ENCODE data around the gene ZNF280C.
A peak's percentile ranks its signal among the peaks of the same experiment; 100 is the strongest.
"Not testable (repeated sequence)": the region's sequence is repeated elsewhere in the genome, so short reads cannot be mapped to it uniquely, and the experiment has no call there.

ZNF280C gene

GRCh38 chrX:130260316-130260715 is 8.4 kb downstream of the ZNF280C start:
- DNase-seq (ENCODE audit: low spot score) = no peak

GRCh38 chrX:130253916-130254315 is 14.8 kb downstream of the ZNF280C start:
- no peak for DNase-seq (ENCODE audit: low spot score)

GRCh38 chrX:130251671-130252070 is 17.0 kb downstream of the ZNF280C start:
- DNase-seq (ENCODE audit: low spot score) = no peak

- no peak for DNase-seq (ENCODE audit: low spot score)
These were observed 20.7 kb downstream of the ZNF280C start for GRCh38 chrX:130247996-130248395.

GRCh38 chrX:130246084-130246483 is 22.6 kb downstream of the ZNF280C start:
- no peak for DNase-seq (ENCODE audit: low spot score)

- no peak for DNase-seq (ENCODE audit: low spot score)
These were observed 23.3 kb downstream of the ZNF280C start for GRCh38 chrX:130245441-130245840.

GRCh38 chrX:130231184-130231583 is 37.5 kb downstream of the ZNF280C start:
- DNase-seq (ENCODE audit: low spot score) = not testable (repeated sequence)

- no peak for DNase-seq (ENCODE audit: low spot score)
These were observed 39.8 kb downstream of the ZNF280C start for GRCh38 chrX:130228871-130229270.

- DNase-seq (ENCODE audit: low spot score) = no peak
These were observed 43.9 kb downstream of the ZNF280C start for GRCh38 chrX:130224810-130225209.

GRCh38 chrX:130216320-130216719 is 52.4 kb downstream of the ZNF280C start:
- no peak for DNase-seq (ENCODE audit: low spot score)

GRCh38 chrX:130213376-130213775 is 55.3 kb downstream of the ZNF280C start:
- DNase-seq (ENCODE audit: low spot score) = no peak

- DNase-seq (ENCODE audit: low spot score) = no peak
These were observed 56.3 kb downstream of the ZNF280C start for GRCh38 chrX:130212371-130212770.

GRCh38 chrX:130211415-130212186 is 57.1 kb downstream of the ZNF280C start:
- no peak for DNase-seq (ENCODE audit: low spot score)

- DNase-seq (ENCODE audit: low spot score) = no peak
These were observed 64.1 kb downstream of the ZNF280C start for GRCh38 chrX:130204647-130205046.

- no peak for DNase-seq (ENCODE audit: low spot score)
These were observed 71.2 kb downstream of the ZNF280C start for GRCh38 chrX:130197464-130197863.

- DNase-seq (ENCODE audit: low spot score) = no peak
These were observed 72.2 kb downstream of the ZNF280C start for GRCh38 chrX:130196466-130196865.

- no peak for DNase-seq (ENCODE audit: low spot score)
These were observed 77.9 kb downstream of the ZNF280C start for GRCh38 chrX:130190801-130191200.

- DNase-seq (ENCODE audit: low spot score) = no peak
These were observed 82.0 kb downstream of the ZNF280C start for GRCh38 chrX:130186651-130187050.

- no peak for DNase-seq (ENCODE audit: low spot score)
These were observed 83.8 kb downstream of the ZNF280C start for GRCh38 chrX:130184857-130185256.

- DNase-seq (ENCODE audit: low spot score) = no peak
These were observed 84.5 kb downstream of the ZNF280C start for GRCh38 chrX:130184168-130184567.

- DNase-seq (ENCODE audit: low spot score) = peak; percentile 7
These were observed 89.0 kb downstream of the ZNF280C start for GRCh38 chrX:130179579-130180215.

- DNase-seq (ENCODE audit: low spot score) = peak; percentile 88
These were observed 89.5 kb downstream of the ZNF280C start for GRCh38 chrX:130179170-130179569.

- DNase-seq (ENCODE audit: low spot score) = no peak
These were observed 91.8 kb downstream of the ZNF280C start for GRCh38 chrX:130176942-130177341.

- DNase-seq (ENCODE audit: low spot score) = no peak
These were observed 92.3 kb downstream of the ZNF280C start for GRCh38 chrX:130176354-130176776.

All from cerebellar cortex (tissue), 1 donor.